Right atrium auricular region (tissue), 2 donors: ENCODE results near the gene PDZD7. TPM values are rescaled to one million over a fixed set of nuclear protein-coding genes. Genes with fewer than 3 reads are reported as not detected.

Experiments
- DNase-seq: peaks from one replicate; pipeline ENCODE4 v3.0.0-alpha.2; 2019; ENCODE audit warnings: low spot score
- H3K27ac ChIP-seq, 2 donors: fragments of 200-600 bp; sonication (generic); 1 replicate in 1 of 2; 2 replicates in 1 of 2; pipeline ENCODE4 v1.5.1; 2016 to 2019
- H3K27me3 ChIP-seq, 2 donors: fragments of 200-600 bp; sonication (generic); one replicate each; pipeline versions ENCODE4 v1.5.1 to v1.6.0; 2017 to 2019
- H3K36me3 ChIP-seq: fragments of 200-600 bp; sonication (generic); one replicate; pipeline ENCODE4 v1.5.1; 2016
- H3K4me1 ChIP-seq, 2 donors: fragments of 200-600 bp; sonication (generic); one replicate each; pipeline versions ENCODE4 v1.5.1 to v1.6.0; 2017 to 2019
- H3K4me3 ChIP-seq, 2 donors: fragments of 200-600 bp; sonication (generic); 1 replicate in 1 of 2; 2 replicates in 1 of 2; pipeline ENCODE4 v1.5.1; 2017 to 2019; ENCODE audit warnings: mild to moderate bottlenecking in 1 of 2, moderate library complexity in 1 of 2
- H3K9me3 ChIP-seq, 2 donors: fragments of 200-600 bp; sonication (generic); one replicate each; pipeline ENCODE4 v1.5.1; 2019
- total RNA-seq, 2 donors: library from RNA; depleted of rRNA; stranded (reverse); fragments of >200 nt; gene quantifications; one replicate each; pipeline ENCODE4 v1.1.0, GENCODE V29; 2016
- TF ChIP-seq, protein P1 (sequence below), 2 donors: fragments of 200-600 bp; sonication (generic); IDR thresholded peaks; one replicate each; pipeline ENCODE4 v1.5.1; 2019; ENCODE audit warnings: antibody characterized with exemption in 2 of 2

Gene PDZD7
- total RNA-seq, 2 donors from 2014 or later: 0.59 to 1.3 TPM

DNA sequence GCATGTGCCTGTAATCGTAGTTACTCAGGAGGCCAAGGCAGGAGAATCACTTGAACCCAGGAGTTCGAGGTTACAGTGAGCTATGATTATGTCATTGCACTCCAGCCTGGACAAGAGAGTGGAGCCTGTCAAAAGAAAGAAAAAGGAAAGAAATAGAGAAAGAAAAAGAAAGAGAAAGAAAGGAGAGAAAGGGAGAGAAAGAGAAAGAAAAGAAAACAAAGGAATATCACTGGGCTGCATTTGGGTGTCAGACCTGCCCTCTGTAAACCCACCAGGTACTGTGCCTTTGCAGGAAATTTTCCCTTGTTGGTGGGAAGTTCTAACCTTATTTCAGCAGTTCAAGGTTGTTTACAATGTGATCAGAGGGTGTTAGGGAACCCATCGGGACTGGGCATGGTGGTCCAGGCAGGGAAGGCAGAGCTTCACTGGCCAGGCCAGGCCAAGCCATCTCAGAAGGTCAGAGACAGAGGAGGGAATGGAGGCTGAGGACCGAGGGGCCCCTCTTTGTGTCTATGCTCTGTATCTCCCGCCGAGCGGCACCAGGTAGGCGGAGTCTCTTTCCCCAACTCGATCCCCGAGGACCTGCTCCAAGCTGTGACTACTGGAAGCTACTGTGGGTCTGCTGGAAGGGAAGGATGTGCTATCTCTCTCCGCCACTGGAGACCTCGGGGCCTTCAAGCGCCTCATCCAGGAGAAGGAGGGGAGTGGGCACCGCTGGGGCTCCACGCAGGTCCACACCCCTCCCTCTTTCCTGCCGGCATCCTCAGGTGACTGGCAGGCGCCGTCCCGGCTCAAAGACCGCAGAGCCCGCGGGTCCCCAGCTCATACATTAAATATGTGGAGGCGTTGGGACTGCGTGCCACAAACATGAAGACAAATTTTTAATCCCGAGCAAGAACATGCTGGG, 15.7 kb upstream of the PDZD7 start:
- TF ChIP-seq, protein P1, sequence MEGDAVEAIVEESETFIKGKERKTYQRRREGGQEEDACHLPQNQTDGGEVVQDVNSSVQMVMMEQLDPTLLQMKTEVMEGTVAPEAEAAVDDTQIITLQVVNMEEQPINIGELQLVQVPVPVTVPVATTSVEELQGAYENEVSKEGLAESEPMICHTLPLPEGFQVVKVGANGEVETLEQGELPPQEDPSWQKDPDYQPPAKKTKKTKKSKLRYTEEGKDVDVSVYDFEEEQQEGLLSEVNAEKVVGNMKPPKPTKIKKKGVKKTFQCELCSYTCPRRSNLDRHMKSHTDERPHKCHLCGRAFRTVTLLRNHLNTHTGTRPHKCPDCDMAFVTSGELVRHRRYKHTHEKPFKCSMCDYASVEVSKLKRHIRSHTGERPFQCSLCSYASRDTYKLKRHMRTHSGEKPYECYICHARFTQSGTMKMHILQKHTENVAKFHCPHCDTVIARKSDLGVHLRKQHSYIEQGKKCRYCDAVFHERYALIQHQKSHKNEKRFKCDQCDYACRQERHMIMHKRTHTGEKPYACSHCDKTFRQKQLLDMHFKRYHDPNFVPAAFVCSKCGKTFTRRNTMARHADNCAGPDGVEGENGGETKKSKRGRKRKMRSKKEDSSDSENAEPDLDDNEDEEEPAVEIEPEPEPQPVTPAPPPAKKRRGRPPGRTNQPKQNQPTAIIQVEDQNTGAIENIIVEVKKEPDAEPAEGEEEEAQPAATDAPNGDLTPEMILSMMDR (IDR thresholded peaks at IDR 0.05): no peak
- H3K9me3 ChIP-seq: no peaks in the 10 kb centered on the region
- H3K36me3 ChIP-seq: no peaks in the 10 kb centered on the region
- H3K27ac ChIP-seq: no peak overlapping the region
- DNase-seq: no peak
- no peak overlapping the region for H3K4me3 ChIP-seq
- H3K4me1 ChIP-seq: peaks cover 0 to 26% of the 10 kb centered on the region in 2 donors
- peaks cover 25 to 29% of the 10 kb centered on the region in 2 donors for H3K27me3 ChIP-seq

DNA sequence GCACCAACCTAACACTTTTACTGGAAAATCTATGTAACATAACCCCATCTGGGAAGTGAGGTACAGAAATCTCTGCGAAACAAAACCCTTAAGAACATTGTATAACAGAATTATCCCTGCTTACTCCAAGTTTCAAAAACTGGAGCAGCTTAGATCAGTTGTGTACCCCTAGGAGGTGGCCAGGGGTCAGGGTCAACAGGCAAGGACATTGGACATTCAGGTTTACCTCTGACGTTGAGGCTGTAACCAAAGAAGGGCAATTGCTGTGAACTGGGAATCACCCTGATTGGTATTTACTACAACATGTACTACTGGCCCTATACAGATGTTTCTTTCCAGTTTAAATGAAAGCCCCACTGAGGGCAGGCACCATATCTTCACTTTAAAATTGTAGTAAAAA, 13.2 kb upstream of the PDZD7 start:
- H3K4me3 ChIP-seq: no peak overlapping the region
- no peak for DNase-seq
- no peaks in the 10 kb centered on the region for H3K9me3 ChIP-seq
- H3K27ac ChIP-seq: no peak overlapping the region
- peaks cover 12 to 14% of the 10 kb centered on the region in 2 donors for H3K27me3 ChIP-seq
- peaks cover 0 to 22% of the 10 kb centered on the region in 2 donors for H3K4me1 ChIP-seq
- TF ChIP-seq, protein P1 (IDR thresholded peaks at IDR 0.05): no peak
- H3K36me3 ChIP-seq: no peaks in the 10 kb centered on the region

DNA sequence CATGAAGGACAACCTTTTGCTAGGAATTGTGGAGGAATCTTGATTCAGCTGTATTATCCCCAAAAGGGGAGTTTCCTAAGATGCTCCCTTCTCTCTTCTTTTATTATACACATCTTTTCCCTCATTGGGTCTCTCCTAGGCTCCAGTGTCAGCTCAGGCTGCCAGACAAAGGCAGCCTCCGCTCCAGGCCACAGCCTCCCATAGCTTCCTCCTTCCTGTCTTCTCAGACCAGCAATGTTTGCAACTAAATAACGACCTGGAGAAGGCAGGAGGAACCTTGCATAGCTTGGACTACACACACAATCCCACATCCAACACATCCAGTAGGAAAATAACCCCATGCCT, 12.4 kb upstream of the PDZD7 start:
- Histone ChIP-seq H3K27me3 (peaks cover 4 to 7% of the 10 kb centered on the region in 2 donors), H3K36me3 (peaks cover 5% of the 10 kb centered on the region), H3K4me1 (peaks cover 0 to 22% of the 10 kb centered on the region in 2 donors), H3K27ac (peak overlapping the region; percentile 82 to 85), H3K4me3 (peak overlapping the region; percentile 44 to 57), H3K9me3 (no peaks in the 10 kb centered on the region)
- DNase-seq: no peak
- TF ChIP-seq, protein P1 (IDR thresholded peaks at IDR 0.05): no peak

DNA sequence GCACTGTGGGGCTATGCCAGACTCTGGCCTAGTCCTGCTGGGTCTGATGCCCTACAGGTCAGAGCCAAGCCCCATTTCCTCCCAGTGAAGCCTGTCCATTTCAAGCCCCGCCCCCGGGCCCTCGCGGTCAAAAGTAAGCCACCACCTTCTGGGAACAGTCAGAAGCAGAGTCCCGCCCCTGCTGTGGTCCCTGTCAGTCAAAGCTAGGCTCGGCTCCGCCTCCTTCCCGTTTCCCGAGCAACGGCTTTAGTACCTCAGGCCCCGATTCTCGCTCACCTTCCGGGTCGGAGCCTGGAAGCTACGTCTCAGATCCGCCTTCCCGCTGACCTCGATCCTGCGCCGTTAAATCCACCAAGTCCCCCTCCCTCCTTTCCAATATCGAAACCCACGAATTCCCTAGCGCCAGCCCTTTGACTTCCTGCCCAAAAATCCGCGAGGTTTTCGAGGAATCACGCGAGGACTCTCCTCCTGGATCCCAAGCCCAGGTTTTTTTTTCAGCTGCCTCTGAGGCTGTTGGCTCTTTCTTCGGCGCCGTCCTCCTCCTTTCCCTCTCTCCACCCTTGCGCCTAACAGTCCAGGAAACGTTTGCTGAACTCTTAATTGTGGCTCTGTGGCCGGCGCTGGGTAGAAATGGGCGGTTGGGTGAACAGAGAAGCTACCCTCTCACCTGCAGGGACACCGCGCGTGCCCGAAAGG, 11.9 kb upstream of the PDZD7 start:
- TF ChIP-seq, protein P1 (IDR thresholded peaks at IDR 0.05): no peak
- DNase-seq: peak; percentile 98
- Histone ChIP-seq H3K4me3 (peak overlapping the region; percentile 44 to 57), H3K27ac (peak overlapping the region; percentile 82 to 85), H3K27me3 (peaks cover 0 to 2% of the 10 kb centered on the region in 2 donors), H3K36me3 (peaks cover 10% of the 10 kb centered on the region), H3K4me1 (peaks cover 0 to 22% of the 10 kb centered on the region in 2 donors), H3K9me3 (no peaks in the 10 kb centered on the region)

DNA sequence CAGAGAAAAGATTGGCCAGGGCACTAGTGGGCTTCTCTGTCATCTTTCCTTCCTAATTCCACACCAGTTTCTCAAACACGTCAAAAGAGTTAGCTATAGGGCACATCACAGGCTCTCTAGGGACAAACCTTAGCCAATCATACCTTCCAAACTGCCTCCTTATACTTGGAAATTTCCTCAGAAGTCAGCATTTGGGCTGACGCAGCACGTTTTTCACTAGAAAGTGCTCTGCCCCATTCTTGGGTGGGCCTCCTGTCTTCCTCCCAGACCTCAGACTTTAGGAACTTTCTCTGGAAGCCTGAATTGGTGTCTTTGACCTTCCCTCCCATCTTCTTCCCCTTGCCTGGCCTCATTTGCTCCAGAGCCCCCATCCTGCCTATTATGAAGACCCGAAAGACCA, 11.2 kb upstream of the PDZD7 start:
- H3K4me3 ChIP-seq: peak overlapping the region; percentile 44 to 57
- H3K27me3 ChIP-seq: no peaks in the 10 kb centered on the region
- DNase-seq: no peak
- H3K27ac ChIP-seq: peak overlapping the region; percentile 82 to 85
- peaks cover 17% of the 10 kb centered on the region for H3K36me3 ChIP-seq
- TF ChIP-seq, protein P1 (IDR thresholded peaks at IDR 0.05): no peak
- no peaks in the 10 kb centered on the region for H3K9me3 ChIP-seq
- H3K4me1 ChIP-seq: peaks cover 0 to 22% of the 10 kb centered on the region in 2 donors
